Measurements from ENCODE around the gene HSF2BP.

Gene HSF2BP

DNA sequence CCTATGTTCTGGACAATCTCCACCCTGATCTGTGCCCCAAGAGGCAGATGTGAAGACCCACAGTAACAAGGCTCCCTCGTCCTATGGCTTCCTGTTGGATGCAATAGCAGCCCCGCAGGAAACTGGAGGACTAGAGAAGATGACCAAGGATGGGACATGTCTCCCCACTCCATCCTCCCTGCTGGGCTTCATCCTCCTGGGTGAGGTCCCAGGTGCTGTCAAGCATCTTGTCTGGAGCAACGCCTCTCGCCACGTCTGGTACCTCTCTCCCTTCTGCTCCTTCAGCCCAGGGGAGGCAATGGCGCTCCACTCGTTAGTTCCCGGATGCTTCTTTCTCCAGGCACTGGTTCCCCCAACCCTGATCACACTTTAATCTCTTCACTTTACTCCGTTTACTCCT is 11.1 kb downstream of the HSF2BP start:
- no peak for DNase-seq

DNA sequence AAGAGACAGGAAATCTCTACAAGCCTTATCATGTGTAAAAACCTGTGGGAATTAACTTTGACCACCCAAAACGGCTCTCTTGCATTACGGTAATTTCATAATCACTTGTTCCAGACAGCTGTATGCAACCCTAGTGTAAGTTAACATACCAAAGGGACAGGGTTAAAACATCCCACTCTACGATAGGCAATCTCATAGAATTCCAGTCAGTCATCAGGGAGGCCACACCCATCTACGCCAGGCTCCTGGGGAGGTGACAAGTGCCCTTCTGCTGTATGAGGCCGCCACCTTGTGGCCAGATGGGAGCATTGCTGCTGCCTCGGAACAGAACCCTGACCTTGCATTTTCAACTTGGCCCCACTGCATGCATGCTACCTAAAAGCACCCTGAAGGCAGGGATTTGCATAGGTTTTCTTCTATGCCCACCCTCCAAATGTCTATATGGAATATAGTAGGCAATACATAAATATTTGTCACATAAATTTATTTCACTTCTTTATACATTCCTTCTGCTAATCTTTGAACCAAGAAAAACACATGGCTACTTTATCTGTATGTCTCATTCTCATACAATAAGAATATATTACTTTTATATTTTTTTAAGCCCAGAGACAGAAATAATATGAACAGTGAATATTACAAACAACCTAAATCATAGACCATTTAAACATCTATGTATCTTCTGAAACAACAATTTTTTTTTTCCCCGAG is 12.6 kb downstream of the HSF2BP start:
- peak; percentile 85 for DNase-seq

DNA sequence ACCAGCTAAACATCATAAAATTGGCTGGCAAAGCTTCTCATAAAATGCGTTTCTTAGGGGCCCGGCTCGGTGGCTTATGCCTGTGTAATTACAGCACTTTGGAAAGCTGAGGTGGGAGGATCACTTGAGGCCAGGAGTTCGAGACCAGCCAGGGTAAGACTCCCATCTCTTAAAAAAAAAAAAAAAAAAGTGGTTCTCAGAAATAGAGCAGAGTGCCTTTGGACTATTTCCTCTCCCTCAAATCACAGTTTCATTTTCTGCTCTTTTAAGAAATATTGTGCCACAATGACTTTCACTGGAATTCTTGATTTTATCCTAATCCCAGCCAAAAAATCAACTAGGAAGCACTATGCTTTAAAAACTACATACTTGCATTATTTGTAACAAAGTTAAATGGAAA is 13.3 kb downstream of the HSF2BP start:
- no peak for DNase-seq

DNA sequence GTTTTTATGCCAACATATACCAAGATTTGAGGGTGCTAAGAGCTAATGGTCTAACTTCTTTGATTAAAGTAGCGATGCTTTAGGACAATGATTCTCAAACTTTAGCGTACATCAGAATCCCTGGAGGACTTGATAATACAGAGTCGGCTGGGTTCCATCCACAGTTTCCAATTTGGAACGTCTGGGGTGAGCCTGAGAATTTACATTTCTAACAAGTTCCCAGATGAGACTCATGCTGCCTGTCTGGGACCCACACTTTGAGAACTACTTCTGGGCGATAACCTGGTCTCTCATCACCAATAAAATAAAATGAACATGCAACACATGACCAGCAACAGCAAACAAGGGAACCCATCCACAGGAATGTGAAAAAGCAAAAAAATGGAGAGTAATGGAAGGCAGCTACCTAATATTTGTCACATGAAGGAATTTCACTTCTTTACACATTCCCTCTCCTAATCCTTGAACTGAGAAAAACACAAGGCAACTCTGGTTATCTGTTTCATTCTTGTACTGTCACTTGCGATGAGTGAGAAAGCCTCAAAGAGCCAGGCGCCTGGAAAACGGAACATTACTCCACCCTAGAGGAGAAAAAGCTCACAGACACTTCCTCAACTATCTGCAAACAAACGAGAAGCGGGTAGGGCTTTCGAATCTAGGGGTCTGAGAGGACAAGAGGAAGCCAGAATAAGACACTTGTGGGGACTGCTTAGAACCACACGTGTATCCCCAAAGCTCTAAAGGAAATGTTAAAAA is 14.0 kb downstream of the HSF2BP start:
- DNase-seq = no peak

DNA sequence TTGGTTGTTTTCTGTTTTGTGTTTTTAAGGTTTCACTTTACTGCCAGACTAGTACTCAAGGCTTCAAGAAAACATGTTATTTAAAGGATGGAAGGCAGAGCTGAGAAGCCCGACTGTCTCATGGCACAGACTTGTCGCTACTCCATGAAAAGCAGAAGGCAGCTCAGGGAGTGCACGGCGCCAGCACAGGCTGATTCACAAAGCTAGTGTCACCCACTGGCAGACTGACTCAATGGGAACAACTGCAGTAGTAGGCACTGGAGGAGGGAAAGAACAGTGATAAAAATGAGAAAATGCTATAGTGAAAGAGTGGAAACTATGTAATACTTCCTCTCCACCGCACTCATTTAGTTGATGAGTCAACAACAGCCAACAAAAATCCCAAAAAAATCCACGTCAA is 14.7 kb downstream of the HSF2BP start:
- DNase-seq = no peak

DNA sequence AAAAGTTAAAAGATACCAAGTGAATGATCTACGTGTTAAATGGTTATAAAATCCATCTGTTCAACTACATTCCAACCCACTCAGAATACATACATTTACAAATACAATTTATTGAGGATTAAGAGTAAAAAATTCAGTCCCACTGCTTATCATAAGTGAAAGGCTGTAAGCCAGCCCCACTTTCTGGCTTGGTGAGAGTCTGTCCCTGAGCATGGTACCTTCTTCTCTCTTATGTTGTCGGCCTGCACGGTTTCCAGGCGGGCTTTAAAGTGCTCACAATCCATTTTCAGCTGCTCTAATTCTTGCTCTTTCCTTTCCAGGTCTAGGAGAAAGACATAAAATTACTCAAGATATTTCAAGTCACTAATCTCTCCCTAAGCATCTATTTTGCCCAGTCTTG is 15.2 kb downstream of the HSF2BP start:
- no peak for DNase-seq

DNA sequence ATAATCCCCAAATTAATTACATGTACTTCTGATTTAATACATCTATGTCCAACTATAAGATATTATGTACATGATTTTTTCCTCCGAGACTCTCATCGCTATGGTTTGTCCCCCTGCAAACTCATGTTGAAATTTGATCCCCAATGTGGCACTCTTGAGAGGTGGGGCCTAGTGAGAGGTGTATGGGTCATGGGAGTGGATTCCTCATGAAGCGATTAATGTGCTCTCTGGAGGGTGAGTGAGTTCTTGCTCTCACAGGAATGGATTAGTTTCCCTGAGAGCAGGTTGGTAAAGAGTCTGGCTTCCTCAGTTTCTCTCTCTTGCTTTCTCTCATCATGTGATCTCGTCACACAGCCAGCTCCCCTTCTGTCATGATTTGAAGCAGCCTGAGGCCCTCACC is 16.1 kb downstream of the HSF2BP start:
- DNase-seq = no peak

DNA sequence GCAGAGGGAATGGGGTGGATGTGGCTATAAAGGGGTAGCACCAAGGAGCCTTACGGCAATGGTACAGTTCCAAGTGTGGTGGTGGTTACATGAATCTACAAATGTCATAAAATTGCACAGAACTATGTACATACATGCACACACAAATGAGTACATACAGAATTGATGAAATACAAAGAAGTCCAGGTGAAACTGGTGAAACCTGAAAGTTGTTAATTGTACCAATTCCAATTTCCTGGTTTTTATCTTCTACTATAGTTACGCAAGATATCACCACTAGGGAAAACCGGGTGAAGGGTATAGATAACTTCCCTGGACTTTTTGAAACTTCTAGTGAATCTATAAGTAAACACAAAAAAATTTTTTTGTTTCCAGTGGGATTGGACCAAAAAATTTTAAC is 18.9 kb downstream of the HSF2BP start:
- no peak for DNase-seq

DNA sequence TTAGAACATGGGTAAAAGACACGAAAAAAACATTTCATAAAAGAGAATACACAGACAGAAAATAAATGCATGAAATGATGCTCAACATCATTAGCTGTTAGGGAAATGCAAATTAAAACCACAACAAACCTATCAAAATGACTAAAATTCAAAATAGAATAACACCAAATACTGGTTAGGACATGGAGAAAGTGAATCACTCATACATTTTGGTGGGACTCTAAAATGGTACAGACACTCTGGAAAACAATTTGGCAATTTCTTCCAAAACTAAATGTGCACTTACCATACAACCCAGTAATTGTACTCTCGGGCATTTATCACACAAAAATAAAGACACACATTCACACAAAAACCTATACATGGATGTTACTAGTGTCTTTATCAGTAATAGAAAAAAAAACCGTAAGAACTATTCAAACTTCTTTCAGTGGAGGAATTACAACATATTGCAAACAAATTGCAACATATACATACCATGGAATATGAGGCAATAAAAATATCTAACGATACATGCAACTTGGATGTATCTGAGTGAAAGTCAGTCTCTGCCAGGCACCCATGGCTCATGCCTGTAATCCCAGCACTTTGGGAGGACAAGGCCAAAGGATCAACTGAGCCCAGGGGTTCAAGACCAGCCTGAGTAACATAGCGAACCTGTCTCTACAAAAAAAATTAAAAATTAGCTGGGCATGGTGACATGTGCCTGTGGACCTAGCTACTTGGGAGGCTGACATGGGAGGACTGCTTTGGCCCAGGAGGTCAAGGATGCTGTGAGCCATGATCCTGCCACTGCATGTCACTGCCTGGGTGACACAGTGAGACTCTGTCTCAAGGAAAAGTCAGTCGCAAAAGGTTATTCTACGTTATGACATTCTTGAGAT is 19.6 kb downstream of the HSF2BP start:
- DNase-seq = no peak

DNA sequence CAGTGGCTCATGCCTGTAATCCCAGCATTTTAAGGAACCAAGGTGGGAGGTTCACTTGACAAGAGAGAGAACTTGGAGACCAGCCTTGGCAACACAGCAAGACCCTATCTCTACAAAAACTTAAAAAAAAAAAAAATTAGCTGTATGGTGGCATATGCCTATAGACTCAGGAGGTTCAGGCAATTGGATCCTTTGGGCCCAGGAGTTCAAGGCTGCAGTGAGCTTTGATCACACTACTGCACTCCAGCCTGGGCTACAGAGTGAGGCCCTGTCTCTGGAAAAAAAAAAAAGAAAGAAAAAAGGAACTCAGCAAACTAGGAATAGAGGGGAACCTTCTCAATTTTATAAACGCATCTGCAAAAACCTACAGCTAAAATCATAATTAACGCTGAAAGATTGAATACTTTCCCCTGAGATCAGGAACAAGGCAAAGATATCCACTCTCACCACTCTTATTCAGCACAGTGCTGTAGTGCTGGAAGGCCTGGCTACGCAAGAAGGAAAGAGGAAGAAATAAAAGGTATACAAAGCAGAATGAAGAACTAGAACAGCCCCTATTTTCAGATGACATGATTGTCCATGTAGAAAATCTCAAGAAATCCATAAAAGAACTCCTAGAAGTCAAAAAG is 21.6 kb downstream of the HSF2BP start:
- no peak for DNase-seq

DNA sequence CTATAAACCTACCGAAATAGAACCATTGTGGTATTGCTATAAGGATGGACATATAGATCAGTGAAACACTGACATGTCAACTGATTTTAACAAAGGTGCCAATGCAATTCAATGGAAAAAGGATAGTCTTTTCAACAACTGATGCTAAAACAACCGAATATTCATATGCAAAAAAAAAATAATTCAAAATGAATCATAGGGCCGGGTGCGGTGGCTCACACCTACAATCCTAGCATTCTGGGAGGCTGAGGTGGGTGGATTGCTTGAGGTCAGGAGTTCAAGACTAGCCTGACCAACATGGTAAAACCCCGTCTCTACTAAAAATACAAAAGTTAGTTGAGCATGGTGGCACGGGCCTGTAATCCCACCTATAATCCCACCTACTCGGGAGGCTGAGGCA is 23.9 kb downstream of the HSF2BP start:
- DNase-seq = no peak

DNA sequence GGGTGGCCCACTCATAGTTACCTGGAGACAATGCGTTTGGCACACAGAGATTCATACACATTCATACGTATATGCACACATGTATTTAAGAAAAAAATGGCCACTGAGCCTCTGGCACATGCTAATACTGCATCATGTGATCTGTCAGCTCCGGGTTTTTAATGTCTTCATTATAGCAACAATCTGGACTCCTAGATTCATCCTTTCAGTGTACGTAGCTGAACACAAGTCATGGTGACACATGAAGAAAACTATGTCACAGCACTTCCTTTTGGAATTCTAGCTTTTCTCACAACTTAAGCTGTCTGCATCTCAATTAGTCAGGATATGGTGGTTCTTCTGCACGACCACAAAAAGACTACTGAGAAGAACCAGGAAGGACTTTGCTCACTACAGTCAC is 24.7 kb downstream of the HSF2BP start:
- no peak for DNase-seq

DNA sequence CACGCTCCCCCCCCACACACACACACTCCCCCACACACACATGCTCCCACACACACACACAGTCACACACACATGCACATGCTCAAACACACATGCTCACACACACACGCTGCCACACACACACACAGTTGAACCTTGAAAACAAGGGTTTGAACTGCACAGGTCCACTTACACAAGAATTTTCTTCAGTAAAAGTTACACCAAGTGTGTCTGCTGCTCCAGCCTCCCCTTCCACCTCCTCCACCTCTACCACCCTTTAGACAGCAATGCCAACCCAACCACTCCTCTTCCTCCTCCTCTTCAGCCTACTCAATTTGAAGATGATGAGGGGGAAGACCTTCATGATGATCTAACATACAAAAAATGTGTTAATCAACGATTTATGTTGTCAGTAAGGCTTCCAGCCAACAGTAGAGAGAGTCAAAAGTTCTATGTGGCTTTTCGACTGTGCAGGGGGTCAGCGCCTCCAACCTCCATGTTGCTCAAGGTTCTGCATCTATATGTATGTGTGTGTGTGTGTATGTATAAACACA is 26.8 kb downstream of the HSF2BP start:
- DNase-seq = no peak

DNA sequence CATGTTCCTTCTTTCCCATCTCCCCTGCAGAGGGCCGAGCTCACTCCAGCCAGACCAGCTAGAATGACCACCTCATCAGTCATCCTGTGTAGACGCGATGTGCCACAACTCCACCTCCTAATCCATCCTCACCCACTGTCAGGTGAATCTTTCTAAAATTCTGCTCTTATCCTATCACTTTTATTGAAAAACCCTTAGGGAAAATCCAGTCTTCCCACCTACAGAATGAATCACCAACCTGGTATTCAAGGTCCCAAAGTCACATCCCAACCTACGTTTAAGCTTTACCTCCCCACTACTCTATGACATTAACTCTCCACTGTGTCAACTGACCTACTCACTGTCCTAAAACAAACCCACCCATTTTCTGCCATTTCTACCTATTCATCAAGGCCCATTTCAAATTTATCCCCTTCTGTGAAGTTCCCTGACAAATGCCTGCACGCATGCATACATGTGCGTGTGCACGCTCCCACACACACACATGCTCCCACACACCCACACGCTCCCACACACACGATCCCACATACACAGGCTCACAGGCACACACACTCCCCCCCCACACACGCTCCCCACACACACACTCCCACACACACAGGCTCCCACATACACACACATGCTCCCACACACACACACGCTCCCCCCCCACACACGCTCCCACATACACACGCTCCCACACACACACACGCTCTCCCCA is 27.7 kb downstream of the HSF2BP start:
- no peak for DNase-seq

DNA sequence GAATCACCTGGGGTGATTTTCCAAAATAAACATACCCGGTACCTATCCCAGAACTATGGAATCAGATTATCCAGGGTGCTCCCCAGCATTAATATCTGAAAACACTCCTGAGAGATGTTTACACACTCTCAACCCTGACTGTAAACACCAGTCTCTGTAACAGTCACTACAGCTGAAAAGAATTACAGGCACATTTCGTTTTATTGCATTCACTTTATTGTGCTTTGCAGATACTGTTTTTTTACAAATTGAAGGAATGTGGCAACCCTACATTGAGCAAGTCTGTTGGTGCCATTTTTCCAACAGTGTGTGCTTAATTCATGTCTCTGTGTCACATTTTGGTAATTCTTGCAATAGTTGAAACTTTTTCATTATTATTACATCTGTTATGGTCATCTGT is 31.8 kb downstream of the HSF2BP start:
- no peak for DNase-seq

DNA sequence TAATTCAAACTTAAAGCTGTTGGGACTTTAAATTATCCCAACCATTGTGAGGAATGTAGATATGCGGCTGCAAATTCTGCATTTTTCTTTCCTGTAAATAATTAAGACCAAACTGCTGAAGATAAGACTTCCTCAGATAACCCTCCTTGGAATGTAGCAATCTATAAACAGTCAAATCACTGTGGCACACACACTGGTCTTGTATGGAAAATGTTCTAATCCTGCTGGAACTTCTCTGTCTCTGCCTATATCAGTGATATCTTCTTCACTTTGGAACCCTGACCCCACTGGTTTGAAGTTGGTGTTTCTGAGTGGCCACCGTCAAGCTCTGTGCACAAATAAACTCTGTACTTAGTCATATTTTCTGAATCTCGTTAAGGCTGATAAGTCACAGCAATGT is 32.9 kb downstream of the HSF2BP start:
- DNase-seq = no peak

DNA sequence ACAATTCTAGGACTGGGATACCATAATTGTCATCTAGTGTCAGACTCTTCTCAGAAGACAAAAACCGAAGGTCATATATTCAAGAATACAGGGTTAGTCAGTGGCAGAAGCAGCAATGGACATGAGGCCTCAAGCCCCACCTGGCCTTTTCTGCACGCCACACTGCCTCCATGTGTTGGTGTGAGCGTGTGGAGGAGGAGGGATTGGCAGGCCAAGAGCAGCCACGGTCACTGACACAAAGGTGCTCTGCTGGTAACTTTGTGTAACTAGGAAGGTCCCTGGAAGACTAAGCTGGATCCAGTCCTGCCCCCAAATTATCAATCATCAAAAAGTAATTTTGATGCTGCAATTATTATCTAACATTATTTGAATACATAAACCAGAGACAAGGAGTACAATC is 34.9 kb downstream of the HSF2BP start:
- no peak for DNase-seq

DNA sequence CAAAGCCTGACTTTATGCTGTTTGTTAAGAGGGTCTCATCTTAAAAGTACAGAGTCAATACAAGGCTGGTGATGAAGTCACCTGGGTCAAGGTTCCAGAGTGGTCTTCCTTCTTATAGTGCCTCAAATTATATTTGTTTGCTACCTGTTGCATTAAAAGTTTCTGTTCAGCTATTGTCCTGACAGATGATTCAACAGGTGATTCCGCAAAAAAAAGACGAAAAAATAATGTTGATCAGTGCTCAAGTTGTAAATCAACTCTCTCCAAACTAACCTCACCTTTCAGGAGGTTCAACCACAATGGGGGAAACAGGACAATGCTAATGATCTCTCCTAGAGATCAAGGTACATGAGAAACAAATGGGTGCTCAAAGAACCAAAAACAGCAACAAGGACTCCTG is 35.7 kb downstream of the HSF2BP start:
- DNase-seq = no peak

DNA sequence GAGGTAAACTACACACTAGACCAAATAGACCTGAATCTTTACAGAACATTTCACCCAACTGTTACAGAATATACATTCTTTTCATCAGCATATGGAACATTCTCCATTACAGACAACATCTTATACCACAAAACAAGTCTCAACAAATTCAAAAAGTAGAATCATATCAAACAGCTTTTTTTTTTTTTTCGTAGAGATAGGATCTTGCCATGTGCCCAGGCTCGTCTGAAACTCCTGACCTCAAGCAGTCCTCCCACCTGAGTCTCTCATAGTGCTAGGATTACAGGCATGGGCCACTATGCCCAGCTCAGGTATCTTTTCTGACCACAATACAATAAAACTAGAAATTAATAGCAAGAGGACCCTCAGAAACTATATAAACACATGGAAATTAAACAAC is 36.5 kb downstream of the HSF2BP start:
- no peak for DNase-seq

DNA sequence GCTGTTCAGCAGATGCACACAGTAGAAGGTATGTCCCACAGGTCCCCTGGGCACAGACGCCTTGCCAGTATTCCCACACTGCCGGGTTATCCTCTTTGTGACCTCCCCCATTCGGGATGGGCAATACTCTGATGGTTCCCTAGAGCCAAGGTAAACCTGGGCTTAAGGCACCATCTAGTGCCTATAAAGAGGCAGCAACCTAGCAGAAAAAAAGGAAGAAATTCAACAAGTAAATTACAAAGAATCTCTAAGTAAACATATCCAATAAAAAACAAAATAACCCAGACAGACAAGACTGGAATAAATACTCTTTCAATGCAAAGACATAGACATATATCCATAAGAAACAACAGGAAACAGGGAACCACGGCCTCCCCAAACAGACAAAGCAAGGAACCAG is 39.4 kb downstream of the HSF2BP start:
- no peak for DNase-seq

DNA sequence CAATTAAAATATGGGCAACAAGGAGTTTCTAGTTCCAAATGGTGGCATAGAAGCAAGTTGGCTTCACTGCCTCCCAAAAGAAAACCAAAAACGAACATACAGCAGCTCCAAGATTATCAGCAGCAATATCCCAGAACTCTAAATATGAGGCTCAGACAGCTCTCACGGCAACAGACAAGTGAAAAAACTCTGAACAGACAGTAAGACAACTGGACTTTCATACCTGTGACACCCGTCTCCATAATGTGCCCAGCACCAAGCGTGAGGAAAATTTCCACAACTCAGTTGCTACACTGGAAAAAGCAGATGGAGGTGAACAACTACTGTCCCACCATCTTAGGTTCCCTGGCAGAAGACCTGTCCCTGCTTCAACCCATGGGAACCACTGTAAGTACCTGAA is 39.9 kb downstream of the HSF2BP start:
- no peak for DNase-seq

DNA sequence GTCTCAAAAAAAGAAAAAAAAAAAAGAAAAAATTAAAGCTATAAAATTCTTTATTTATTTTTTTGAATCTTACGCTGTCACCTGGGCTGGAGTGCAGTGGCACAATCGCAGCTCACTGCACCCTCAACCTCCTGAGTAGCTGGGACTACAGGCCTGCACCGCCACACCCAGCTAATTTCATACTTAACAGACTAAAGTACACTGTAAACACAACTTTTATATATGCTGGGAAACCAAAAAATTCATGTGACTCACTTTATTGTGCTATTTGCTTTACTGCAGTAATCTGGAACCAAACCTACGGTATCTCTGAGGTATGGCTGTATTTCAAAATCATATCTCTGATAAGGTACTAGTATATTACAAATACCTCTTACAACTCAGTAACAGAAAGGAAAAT is 40.3 kb downstream of the HSF2BP start:
- no peak for DNase-seq
